Hepatocyte (in vitro differentiated cells): ENCODE results near the gene CRACR2B. TPM values are rescaled to one million over a fixed set of nuclear protein-coding genes. Genes with fewer than 3 reads are reported as not detected.

Experiments
- DNase-seq: peaks from one replicate; pipeline ENCODE4 v3.0.0-alpha.2; 2016; ENCODE audit warnings: low spot score
- H2AFZ ChIP-seq: fragments of 200-600 bp; sonication (generic); 2 replicates; pipeline ENCODE4 v1.6.0; 2016; ENCODE audit warnings: antibody characterized with exemption, mild to moderate bottlenecking
- H3K27ac ChIP-seq: fragments of 200-600 bp; sonication (generic); 2 replicates; pipeline ENCODE4 v1.5.1; 2016; ENCODE audit warnings: mild to moderate bottlenecking
- H3K27me3 ChIP-seq: fragments of 200-600 bp; sonication (generic); 2 replicates; pipeline ENCODE4 v1.6.1; 2016
- H3K36me3 ChIP-seq: fragments of 200-600 bp; sonication (generic); replicated peaks from 2 replicates; pipeline ENCODE4 v1.5.1; 2016; ENCODE audit warnings: low read depth; ENCODE audit not compliant: insufficient read depth
- H3K4me1 ChIP-seq: fragments of 200-600 bp; sonication (generic); 2 replicates; pipeline ENCODE4 v1.5.1; 2016; ENCODE audit warnings: mild to moderate bottlenecking, moderate library complexity; ENCODE audit not compliant: insufficient read depth
- H3K4me2 ChIP-seq: fragments of 200-600 bp; sonication (generic); 2 replicates; pipeline ENCODE4 v1.6.0; 2016
- H3K4me3 ChIP-seq: fragments of 200-600 bp; sonication (generic); 2 replicates; pipeline ENCODE4 v1.5.1; 2016; ENCODE audit warnings: mild to moderate bottlenecking
- H3K79me2 ChIP-seq: fragments of 200-600 bp; sonication (generic); 2 replicates; pipeline ENCODE4 v1.6.0; 2017; ENCODE audit warnings: mild to moderate bottlenecking
- H3K9me2 ChIP-seq: fragments of 200-600 bp; sonication (generic); replicated peaks from 2 replicates; pipeline ENCODE4 v1.6.0; 2017; ENCODE audit warnings: mild to moderate bottlenecking; ENCODE audit not compliant: insufficient read depth
- H3K9me3 ChIP-seq: fragments of 200-600 bp; sonication (generic); 2 replicates; pipeline ENCODE4 v1.5.1; 2016; ENCODE audit warnings: low read depth, mild to moderate bottlenecking
- H4K20me1 ChIP-seq: fragments of 200-600 bp; sonication (generic); 2 replicates; pipeline ENCODE4 v1.6.0; 2016; ENCODE audit warnings: mild to moderate bottlenecking; ENCODE audit not compliant: insufficient read depth, poor library complexity, severe bottlenecking
- EZH2 ChIP-seq: fragments of 200-600 bp; sonication (generic); IDR thresholded peaks from 2 replicates; pipeline ENCODE4 v1.6.1; 2016; ENCODE audit warnings: antibody characterized with exemption, mild to moderate bottlenecking, borderline replicate concordance
- EZH2phosphoT487 ChIP-seq: fragments of 200-600 bp; sonication (generic); IDR thresholded peaks from one replicate; pipeline ENCODE4 v1.6.1; 2018; ENCODE audit warnings: antibody characterized with exemption, mild to moderate bottlenecking, low read depth, moderate library complexity; ENCODE audit not compliant: unreplicated experiment, severe bottlenecking
- WGBS: methylation state at CpG from one replicate; pipeline ENCODE4 v1.1.6; 2016; ENCODE audit warnings: low lambda C conversion rate; ENCODE audit errors: missing lambda C conversion rate; 5-methylcytosine and 5-hydroxymethylcytosine counted together
- polyA plus RNA-seq: library from polyadenylated mRNA; unstranded; fragments of >200 nt; fragmentation: Nextera tagmentation; extraction: Ambion mirVana; gene quantifications from 2 replicates; pipeline ENCODE4 v1.2.1, GENCODE V29; 2016
- total RNA-seq: library from RNA; depleted of rRNA; stranded (reverse); fragments of >200 nt; gene quantifications from 2 replicates; pipeline ENCODE4 v1.2.3, GENCODE V29; 2014
- TF ChIP-seq, protein P1 (sequence below): fragments of 200-600 bp; sonication (generic); IDR thresholded peaks from 2 replicates; pipeline ENCODE4 v1.5.1; 2016; ENCODE audit warnings: antibody characterized with exemption, mild to moderate bottlenecking; ENCODE audit not compliant: poor library complexity

The CRACR2B gene
- total and polyA plus RNA-seq, 2 experiments from 2014 or later: 9.7 to 33.2 TPM

GRCh38 chr11:865462-866430 is 38.0 kb downstream of the CRACR2B start:
- H3K4me3 ChIP-seq: no peak overlapping the region
- no peak overlapping the region for H2AFZ ChIP-seq
- H3K9me3 ChIP-seq: no peaks in the 10 kb centered on the region
- H3K27ac ChIP-seq: no peak overlapping the region
- no peaks in the 10 kb centered on the region for H3K27me3 ChIP-seq
- H3K79me2 ChIP-seq: no peaks in the 10 kb centered on the region
- TF ChIP-seq EZH2 (no peak), EZH2phosphoT487 (no peak)
- TF ChIP-seq, protein P1, sequence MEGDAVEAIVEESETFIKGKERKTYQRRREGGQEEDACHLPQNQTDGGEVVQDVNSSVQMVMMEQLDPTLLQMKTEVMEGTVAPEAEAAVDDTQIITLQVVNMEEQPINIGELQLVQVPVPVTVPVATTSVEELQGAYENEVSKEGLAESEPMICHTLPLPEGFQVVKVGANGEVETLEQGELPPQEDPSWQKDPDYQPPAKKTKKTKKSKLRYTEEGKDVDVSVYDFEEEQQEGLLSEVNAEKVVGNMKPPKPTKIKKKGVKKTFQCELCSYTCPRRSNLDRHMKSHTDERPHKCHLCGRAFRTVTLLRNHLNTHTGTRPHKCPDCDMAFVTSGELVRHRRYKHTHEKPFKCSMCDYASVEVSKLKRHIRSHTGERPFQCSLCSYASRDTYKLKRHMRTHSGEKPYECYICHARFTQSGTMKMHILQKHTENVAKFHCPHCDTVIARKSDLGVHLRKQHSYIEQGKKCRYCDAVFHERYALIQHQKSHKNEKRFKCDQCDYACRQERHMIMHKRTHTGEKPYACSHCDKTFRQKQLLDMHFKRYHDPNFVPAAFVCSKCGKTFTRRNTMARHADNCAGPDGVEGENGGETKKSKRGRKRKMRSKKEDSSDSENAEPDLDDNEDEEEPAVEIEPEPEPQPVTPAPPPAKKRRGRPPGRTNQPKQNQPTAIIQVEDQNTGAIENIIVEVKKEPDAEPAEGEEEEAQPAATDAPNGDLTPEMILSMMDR: no peak
- no peaks in the 10 kb centered on the region for H4K20me1 ChIP-seq
- no peaks in the 10 kb centered on the region for H3K36me3 ChIP-seq
- peaks cover 21% of the 10 kb centered on the region for H3K4me1 ChIP-seq
- H3K9me2 ChIP-seq: no peaks in the 10 kb centered on the region
- DNase-seq: no peak
- 92% methylated on average over 25 of the region's 41 CpGs for whole genome bisulfite sequencing
- no peak overlapping the region for H3K4me2 ChIP-seq

- WGBS: 94% methylated on average over 14 of the region's 14 CpGs
- Histone ChIP-seq H3K4me2 (no peak overlapping the region), H4K20me1 (no peaks in the 10 kb centered on the region), H2AFZ (no peak overlapping the region), H3K27ac (no peak overlapping the region), H3K9me3 (no peaks in the 10 kb centered on the region), H3K27me3 (no peaks in the 10 kb centered on the region), H3K36me3 (no peaks in the 10 kb centered on the region), H3K4me3 (no peak overlapping the region), H3K4me1 (peaks cover 21% of the 10 kb centered on the region), H3K9me2 (no peaks in the 10 kb centered on the region), H3K79me2 (no peaks in the 10 kb centered on the region)
- no peak for DNase-seq
- TF ChIP-seq, protein P1: no peak
- TF ChIP-seq EZH2phosphoT487 (no peak), EZH2 (no peak)
These were observed 38.8 kb downstream of the CRACR2B start for GRCh38 chr11:866481-866880.

GRCh38 chr11:867856-868358 is 40.2 kb downstream of the CRACR2B start:
- no peaks in the 10 kb centered on the region for H3K9me3 ChIP-seq
- no peak for TF ChIP-seq EZH2
- TF ChIP-seq, protein P1: no peak
- TF ChIP-seq EZH2phosphoT487: no peak
- WGBS: 95% methylated on average over 8 of the region's 8 CpGs
- H3K4me2 ChIP-seq: no peak overlapping the region
- H3K27ac ChIP-seq: no peak overlapping the region
- H3K36me3 ChIP-seq: no peaks in the 10 kb centered on the region
- H4K20me1 ChIP-seq: no peaks in the 10 kb centered on the region
- no peak for DNase-seq
- peaks cover 9% of the 10 kb centered on the region for H3K4me1 ChIP-seq
- no peak overlapping the region for H2AFZ ChIP-seq
- no peaks in the 10 kb centered on the region for H3K9me2 ChIP-seq
- H3K79me2 ChIP-seq: no peaks in the 10 kb centered on the region
- no peak overlapping the region for H3K4me3 ChIP-seq
- no peaks in the 10 kb centered on the region for H3K27me3 ChIP-seq
